ENCODE data around the gene SMIM35.

The SMIM35 gene

DNA sequence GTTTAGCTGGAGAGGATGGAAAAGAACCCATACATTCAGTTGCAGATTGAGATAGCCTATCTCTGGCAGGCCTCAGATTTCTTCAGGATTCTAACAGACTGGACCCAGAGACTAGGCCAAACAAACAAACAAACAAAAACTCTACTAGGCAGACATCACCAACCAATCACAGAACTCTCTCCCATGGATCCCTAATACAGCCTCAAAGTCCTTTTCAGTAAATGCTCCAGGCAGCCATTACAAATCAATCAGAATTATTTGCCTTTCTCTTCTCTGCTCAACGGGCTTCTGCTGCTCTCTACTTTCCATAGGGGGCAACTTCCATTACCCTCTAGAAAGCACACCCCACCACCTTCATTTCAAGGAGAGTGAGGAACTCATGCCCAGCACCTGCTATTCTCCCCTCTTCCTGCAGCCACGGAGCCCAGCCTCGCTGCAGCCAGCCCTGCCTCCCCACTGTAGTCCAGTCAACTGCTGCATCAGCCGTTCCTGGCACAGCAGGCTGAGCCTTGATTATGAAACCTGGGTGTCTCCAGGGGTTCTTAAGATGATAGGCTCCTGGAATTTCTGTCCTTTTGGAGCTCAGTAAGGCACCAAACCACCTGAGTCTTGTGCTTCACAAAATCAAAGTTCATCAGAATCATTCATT lies 19.0 kb upstream of the SMIM35 start:
- H3K4me3 ChIP-seq (ENCODE audit: low read length): no peak overlapping the region
- no peak overlapping the region for H3K27ac ChIP-seq (ENCODE audit: low read length)
- no peaks in the 10 kb centered on the region for H3K36me3 ChIP-seq (ENCODE audit: control insufficient read depth, low read depth, low read length)
- peaks cover 4% of the 10 kb centered on the region for H3K4me1 ChIP-seq (ENCODE audit: control insufficient read depth, low read depth, low read length)
- H3K27me3 ChIP-seq (ENCODE audit: control insufficient read depth, insufficient read depth, low read length): no peaks in the 10 kb centered on the region
- no peak overlapping the region for H3K9ac ChIP-seq (ENCODE audit: low read length)
- no peaks in the 10 kb centered on the region for H3K9me3 ChIP-seq (ENCODE audit: control insufficient read depth, low read depth, low read length)

- H3K9me3 ChIP-seq (ENCODE audit: control insufficient read depth, low read depth, low read length): no peaks in the 10 kb centered on the region
- no peak overlapping the region for H3K9ac ChIP-seq (ENCODE audit: low read length)
- H3K4me1 ChIP-seq (ENCODE audit: control insufficient read depth, low read depth, low read length): peaks cover 11% of the 10 kb centered on the region
- no peak overlapping the region for H3K4me3 ChIP-seq (ENCODE audit: low read length)
- no peaks in the 10 kb centered on the region for H3K36me3 ChIP-seq (ENCODE audit: control insufficient read depth, low read depth, low read length)
- H3K27ac ChIP-seq (ENCODE audit: low read length): no peak overlapping the region
- H3K27me3 ChIP-seq (ENCODE audit: control insufficient read depth, insufficient read depth, low read length): no peaks in the 10 kb centered on the region
Observed at GRCh38 chr11:118104491-118104890, 17.7 kb upstream of the SMIM35 start.

- H3K36me3 ChIP-seq (ENCODE audit: control insufficient read depth, low read depth, low read length): no peaks in the 10 kb centered on the region
- no peak overlapping the region for H3K27ac ChIP-seq (ENCODE audit: low read length)
- no peaks in the 10 kb centered on the region for H3K27me3 ChIP-seq (ENCODE audit: control insufficient read depth, insufficient read depth, low read length)
- no peak overlapping the region for H3K9ac ChIP-seq (ENCODE audit: low read length)
- H3K4me3 ChIP-seq (ENCODE audit: low read length): no peak overlapping the region
- H3K9me3 ChIP-seq (ENCODE audit: control insufficient read depth, low read depth, low read length): no peaks in the 10 kb centered on the region
- H3K4me1 ChIP-seq (ENCODE audit: control insufficient read depth, low read depth, low read length): peaks cover 8% of the 10 kb centered on the region
Observed at GRCh38 chr11:118102721-118103261, 16.0 kb upstream of the SMIM35 start.

DNA sequence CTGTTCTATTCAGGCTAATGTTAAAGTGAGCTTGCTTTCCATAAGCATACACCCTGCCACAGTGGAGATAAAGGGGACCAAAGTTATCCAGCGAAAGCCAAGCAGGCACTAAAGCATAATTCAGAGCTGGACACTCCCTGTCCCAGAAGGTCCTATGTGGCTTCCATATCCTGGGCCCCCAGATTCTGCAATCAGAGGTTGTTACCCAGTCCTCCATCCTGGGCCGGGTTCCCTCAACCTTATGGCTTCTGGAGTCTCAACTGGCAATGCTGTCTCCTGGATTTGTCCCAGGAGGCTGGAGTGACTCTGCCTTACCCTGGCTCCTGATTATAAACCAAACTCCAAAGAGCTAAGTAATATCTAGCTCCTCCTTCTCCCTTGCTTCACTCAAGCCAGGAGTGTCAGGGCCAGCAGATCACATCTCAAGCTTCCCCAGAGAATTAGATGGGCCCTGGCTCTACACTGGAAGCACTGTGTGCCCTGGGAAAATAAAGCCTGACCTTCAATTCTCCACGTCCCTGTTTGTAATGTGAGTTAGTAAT lies 14.0 kb upstream of the SMIM35 start:
- Histone ChIP-seq H3K9ac (ENCODE audit: low read length) (no peak overlapping the region), H3K36me3 (ENCODE audit: control insufficient read depth, low read depth, low read length) (no peaks in the 10 kb centered on the region), H3K9me3 (ENCODE audit: control insufficient read depth, low read depth, low read length) (no peaks in the 10 kb centered on the region), H3K4me3 (ENCODE audit: low read length) (no peak overlapping the region), H3K27ac (ENCODE audit: low read length) (no peak overlapping the region), H3K4me1 (ENCODE audit: control insufficient read depth, low read depth, low read length) (peaks cover 8% of the 10 kb centered on the region), H3K27me3 (ENCODE audit: control insufficient read depth, insufficient read depth, low read length) (no peaks in the 10 kb centered on the region)

- Histone ChIP-seq H3K9ac (ENCODE audit: low read length) (no peak overlapping the region), H3K9me3 (ENCODE audit: control insufficient read depth, low read depth, low read length) (no peaks in the 10 kb centered on the region), H3K36me3 (ENCODE audit: control insufficient read depth, low read depth, low read length) (no peaks in the 10 kb centered on the region), H3K27ac (ENCODE audit: low read length) (no peak overlapping the region), H3K27me3 (ENCODE audit: control insufficient read depth, insufficient read depth, low read length) (no peaks in the 10 kb centered on the region), H3K4me3 (ENCODE audit: low read length) (no peak overlapping the region), H3K4me1 (ENCODE audit: control insufficient read depth, low read depth, low read length) (peaks cover 8% of the 10 kb centered on the region)
Observed at GRCh38 chr11:118099838-118100556, 13.2 kb upstream of the SMIM35 start.

GRCh38 chr11:118098996-118099837 lies 12.5 kb upstream of the SMIM35 start:
- no peaks in the 10 kb centered on the region for H3K9me3 ChIP-seq (ENCODE audit: control insufficient read depth, low read depth, low read length)
- no peaks in the 10 kb centered on the region for H3K36me3 ChIP-seq (ENCODE audit: control insufficient read depth, low read depth, low read length)
- H3K9ac ChIP-seq (ENCODE audit: low read length): no peak overlapping the region
- H3K27me3 ChIP-seq (ENCODE audit: control insufficient read depth, insufficient read depth, low read length): no peaks in the 10 kb centered on the region
- no peak overlapping the region for H3K27ac ChIP-seq (ENCODE audit: low read length)
- no peak overlapping the region for H3K4me3 ChIP-seq (ENCODE audit: low read length)
- H3K4me1 ChIP-seq (ENCODE audit: control insufficient read depth, low read depth, low read length): peaks cover 8% of the 10 kb centered on the region

- peaks cover 8% of the 10 kb centered on the region for H3K4me1 ChIP-seq (ENCODE audit: control insufficient read depth, low read depth, low read length)
- H3K9ac ChIP-seq (ENCODE audit: low read length): no peak overlapping the region
- no peaks in the 10 kb centered on the region for H3K27me3 ChIP-seq (ENCODE audit: control insufficient read depth, insufficient read depth, low read length)
- H3K4me3 ChIP-seq (ENCODE audit: low read length): no peak overlapping the region
- H3K36me3 ChIP-seq (ENCODE audit: control insufficient read depth, low read depth, low read length): no peaks in the 10 kb centered on the region
- no peaks in the 10 kb centered on the region for H3K9me3 ChIP-seq (ENCODE audit: control insufficient read depth, low read depth, low read length)
- H3K27ac ChIP-seq (ENCODE audit: low read length): no peak overlapping the region
Observed at GRCh38 chr11:118095967-118096367, 9.2 kb upstream of the SMIM35 start.

GRCh38 chr11:118095493-118095892 lies 8.7 kb upstream of the SMIM35 start:
- no peaks in the 10 kb centered on the region for H3K9me3 ChIP-seq (ENCODE audit: control insufficient read depth, low read depth, low read length)
- H3K27me3 ChIP-seq (ENCODE audit: control insufficient read depth, insufficient read depth, low read length): no peaks in the 10 kb centered on the region
- no peak overlapping the region for H3K9ac ChIP-seq (ENCODE audit: low read length)

GRCh38 chr11:118092907-118093571 lies 6.3 kb upstream of the SMIM35 start:
- no peaks in the 10 kb centered on the region for H3K4me1 ChIP-seq (ENCODE audit: control insufficient read depth, low read depth, low read length)
- no peaks in the 10 kb centered on the region for H3K9me3 ChIP-seq (ENCODE audit: control insufficient read depth, low read depth, low read length)
- H3K27ac ChIP-seq (ENCODE audit: low read length): no peak overlapping the region
- no peaks in the 10 kb centered on the region for H3K27me3 ChIP-seq (ENCODE audit: control insufficient read depth, insufficient read depth, low read length)
- no peak overlapping the region for H3K9ac ChIP-seq (ENCODE audit: low read length)
- no peaks in the 10 kb centered on the region for H3K36me3 ChIP-seq (ENCODE audit: control insufficient read depth, low read depth, low read length)
- no peak overlapping the region for H3K4me3 ChIP-seq (ENCODE audit: low read length)

More at GRCh38 chr11:118095493-118095892, 8.7 kb upstream of the SMIM35 start:
- Histone ChIP-seq H3K4me3 (ENCODE audit: low read length) (no peak overlapping the region), H3K27ac (ENCODE audit: low read length) (no peak overlapping the region), H3K36me3 (ENCODE audit: control insufficient read depth, low read depth, low read length) (no peaks in the 10 kb centered on the region), H3K4me1 (ENCODE audit: control insufficient read depth, low read depth, low read length) (peaks cover 8% of the 10 kb centered on the region)

DNA sequence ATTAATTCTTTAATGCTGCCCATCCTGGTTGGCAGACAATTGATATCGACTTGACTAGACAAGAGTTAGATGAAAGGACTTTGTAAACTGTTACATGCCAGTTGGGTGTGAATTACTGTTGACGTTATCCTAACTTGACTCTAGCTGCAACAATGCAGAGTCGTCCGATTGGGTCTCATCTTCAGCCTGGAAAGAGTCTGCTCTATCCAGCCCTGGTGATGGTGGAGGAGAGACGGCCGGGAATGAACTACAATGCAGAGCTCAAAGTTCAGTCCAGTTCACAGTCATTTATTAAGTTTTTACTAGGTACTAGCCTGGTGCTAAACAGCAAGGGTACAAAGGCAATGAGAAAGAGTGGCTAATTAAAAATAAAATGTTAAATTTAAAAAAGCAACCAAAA lies 4.9 kb upstream of the SMIM35 start:
- no peaks in the 10 kb centered on the region for H3K4me1 ChIP-seq (ENCODE audit: control insufficient read depth, low read depth, low read length)
- no peak overlapping the region for H3K9ac ChIP-seq (ENCODE audit: low read length)
- H3K27me3 ChIP-seq (ENCODE audit: control insufficient read depth, insufficient read depth, low read length): no peaks in the 10 kb centered on the region
- H3K36me3 ChIP-seq (ENCODE audit: control insufficient read depth, low read depth, low read length): no peaks in the 10 kb centered on the region
- H3K27ac ChIP-seq (ENCODE audit: low read length): no peak overlapping the region
- no peak overlapping the region for H3K4me3 ChIP-seq (ENCODE audit: low read length)
- no peaks in the 10 kb centered on the region for H3K9me3 ChIP-seq (ENCODE audit: control insufficient read depth, low read depth, low read length)

Measured in iPS-18a (cell line).